Gastroesophageal sphincter (tissue), 4 donors: ENCODE results near the gene ATG7. TPM values are rescaled to one million over a fixed set of nuclear protein-coding genes. Genes with fewer than 3 reads are reported as not detected.
A peak's percentile ranks its signal among the peaks of the same experiment; 100 is the strongest.

ENCODE experiments used
- ATAC-seq: fragments of 150-250 bp; one replicate; pipeline ENCODE4 v1.9.1; 2016; ENCODE audit warnings: mild to moderate bottlenecking, moderate library complexity
- H3K27ac ChIP-seq, 4 donors: fragments of 200-600 bp; sonication (generic) in 3 of 4; 1 replicate in 3 of 4; 2 replicates in 1 of 4; pipeline ENCODE4 v1.5.1; 2016 to 2019
- H3K27me3 ChIP-seq: fragments of 200-600 bp; sonication (generic); one replicate; pipeline ENCODE4 v1.5.1; 2019
- H3K36me3 ChIP-seq, 2 donors: fragments of 200-600 bp; sonication (generic); one replicate each; pipeline ENCODE4 v1.5.1; 2019; ENCODE audit warnings: control low read depth in 1 of 2
- H3K4me1 ChIP-seq, 3 donors: fragments of 200-600 bp; sonication (generic); 1 replicate in 2 of 3; 2 replicates in 1 of 3; pipeline ENCODE4 v1.5.1; 2016 to 2019; ENCODE audit warnings: control low read depth in 2 of 3
- H3K4me3 ChIP-seq, 2 donors: fragments of 200-600 bp; sonication (generic); one replicate each; pipeline ENCODE4 v1.5.1; 2019; ENCODE audit warnings: mild to moderate bottlenecking in 1 of 2, moderate library complexity in 1 of 2
- H3K9me3 ChIP-seq, 3 donors: fragments of 200-600 bp; sonication (generic); one replicate each; pipeline ENCODE4 v1.5.1; 2017 to 2019; ENCODE audit warnings: control low read depth in 2 of 3
- CTCF ChIP-seq, 4 experiments: fragments of 200-600 bp in 2 of 4; fragments of 450-650 bp in 2 of 4; sonication (generic) in 1 of 4; IDR thresholded peaks; one replicate each; pipeline ENCODE4 v1.5.1; 2017 to 2019; ENCODE audit warnings: antibody characterized with exemption in 4 of 4, mild to moderate bottlenecking in 2 of 4, moderate library complexity in 2 of 4
- EP300 ChIP-seq: sonication (generic); formaldehyde crosslinking; IDR thresholded peaks from one replicate; pipeline ENCODE4 v1.6.1; 2017; ENCODE audit warnings: antibody characterized with exemption, mild to moderate bottlenecking
- POLR2A ChIP-seq, 2 donors: fragments of 450-650 bp; IDR thresholded peaks; one replicate each; pipeline ENCODE4 v1.6.1; 2017; ENCODE audit warnings: antibody characterized with exemption in 2 of 2, mild to moderate bottlenecking in 2 of 2, moderate library complexity in 1 of 2
- POLR2AphosphoS5 ChIP-seq: sonication (generic); formaldehyde crosslinking; IDR thresholded peaks from one replicate; pipeline ENCODE4 v1.6.1; 2017; ENCODE audit warnings: antibody characterized with exemption
- WGBS, 2 donors: methylation state at CpG; one replicate each; pipeline ENCODE4 v1.1.5; 2018; ENCODE audit warnings: low coverage in 1 of 2; 5-methylcytosine and 5-hydroxymethylcytosine counted together
- total RNA-seq, 4 donors: library from RNA; depleted of rRNA; stranded (reverse); fragments of >200 nt; gene quantifications; one replicate each; pipeline ENCODE4 v1.1.0, GENCODE V29; 2016

Gene ATG7
- total RNA-seq, 4 donors from 2014 or later: 28.3 to 64.9 (median 36.5) TPM

DNA sequence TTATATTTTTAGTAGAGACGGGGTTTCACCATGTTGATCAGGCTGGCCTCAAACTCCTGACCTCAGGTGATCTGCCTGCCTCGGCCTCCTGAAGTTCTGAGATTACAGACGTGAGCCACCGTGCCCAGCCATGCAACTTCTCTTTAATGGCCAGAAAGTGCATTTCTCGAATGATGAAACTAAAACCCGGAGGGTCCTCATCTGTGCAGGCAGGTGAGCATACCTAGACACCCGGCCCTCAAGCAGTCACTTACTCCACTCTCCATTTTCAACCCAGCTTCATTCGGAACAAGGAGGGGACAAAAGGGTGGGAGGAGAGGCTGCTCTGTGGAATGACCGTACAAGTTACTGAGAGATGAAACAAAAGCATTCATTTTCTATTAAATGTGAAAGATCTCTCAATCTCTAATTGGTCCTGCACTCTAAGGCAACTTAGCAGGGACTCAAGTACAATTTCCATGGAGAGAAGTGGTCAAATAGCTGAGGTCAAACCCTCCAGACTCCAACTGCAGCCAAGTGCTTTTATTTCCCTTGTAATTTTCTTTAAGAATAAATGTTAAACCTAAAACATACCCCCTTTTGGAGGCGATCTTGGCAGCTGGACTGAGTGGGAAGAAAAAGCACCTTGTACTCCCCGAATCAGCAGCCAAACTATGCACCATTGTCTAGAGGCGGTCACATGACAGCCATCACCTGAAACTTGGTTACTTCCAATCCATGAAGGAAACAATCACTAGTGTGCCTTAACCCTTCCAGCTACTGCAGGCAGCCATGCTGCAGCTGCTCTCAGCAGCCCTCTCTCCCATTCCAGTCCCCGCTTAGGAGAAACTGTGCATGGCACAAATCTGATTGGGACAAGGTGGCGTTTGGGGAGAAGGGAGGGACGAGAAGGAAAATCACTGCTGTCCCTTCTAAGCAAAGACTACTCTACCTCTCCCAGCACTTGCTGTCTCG, 309.3 kb downstream of the ATG7 start:
- no peak for TF ChIP-seq EP300
- no peak for TF ChIP-seq POLR2AphosphoS5
- no peak for TF ChIP-seq POLR2A (IDR thresholded peaks at IDR 0.05)
- TF ChIP-seq CTCF (IDR thresholded peaks at IDR 0.05): no peak
- H3K27me3 ChIP-seq: no peaks in the 10 kb centered on the region
- peak overlapping the region; percentile 23 to 41 for H3K4me3 ChIP-seq
- no peaks in the 10 kb centered on the region for H3K36me3 ChIP-seq
- WGBS, 2 donors: 18 to 38% methylated on average over 5 to 12 of the region's 16 CpGs
- peak overlapping the region; percentile 55 to 80 (median 72) for H3K27ac ChIP-seq
- H3K4me1 ChIP-seq: peaks cover 12 to 82% (median 38%) of the 10 kb centered on the region in 3 donors
- H3K9me3 ChIP-seq: no peaks in the 10 kb centered on the region
- ATAC-seq: peak; percentile 21

- TF ChIP-seq CTCF (IDR thresholded peaks at IDR 0.05): no peak
- TF ChIP-seq POLR2AphosphoS5: peak; percentile 39
- Histone ChIP-seq H3K4me3 (peak overlapping the region; percentile 23 to 41), H3K9me3 (no peaks in the 10 kb centered on the region), H3K4me1 (peaks cover 12 to 82% (median 30%) of the 10 kb centered on the region in 3 donors), H3K36me3 (no peaks in the 10 kb centered on the region), H3K27me3 (no peaks in the 10 kb centered on the region), H3K27ac (peak overlapping the region; percentile 55 to 80 (median 72))
- WGBS, 2 donors: 1 to 5% methylated on average over 8 to 12 of the region's 13 CpGs
- peak; percentile 76 for ATAC-seq
Measured at GRCh38 chr3:11582191-11582968, 310.2 kb downstream of the ATG7 start.

DNA sequence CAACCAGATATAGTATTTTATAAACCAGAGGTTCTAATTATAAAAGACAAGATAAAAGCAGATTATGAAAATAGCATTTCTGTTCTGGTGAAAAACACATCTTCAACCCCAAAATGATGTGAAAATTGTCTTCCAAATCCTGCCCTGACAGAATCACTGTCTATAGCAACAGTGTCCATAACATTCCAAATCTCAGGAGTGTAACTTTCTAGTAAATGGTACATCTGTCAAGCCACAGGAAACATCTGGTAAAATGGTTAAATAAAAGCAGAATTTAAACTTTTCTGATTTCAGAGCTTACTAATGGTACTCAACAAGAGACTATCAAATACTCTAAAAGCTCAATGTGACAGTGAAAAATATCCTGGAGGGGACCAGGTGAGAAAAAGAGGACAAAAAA, 311.0 kb downstream of the ATG7 start:
- ATAC-seq: no peak
- Histone ChIP-seq H3K36me3 (no peaks in the 10 kb centered on the region), H3K27ac (peak overlapping the region in 3 of 4 donors; percentile 68 to 80 (median 77)), H3K4me1 (peaks cover 12 to 82% (median 30%) of the 10 kb centered on the region in 3 donors), H3K9me3 (no peaks in the 10 kb centered on the region), H3K27me3 (no peaks in the 10 kb centered on the region), H3K4me3 (no peak overlapping the region)
- no peak for TF ChIP-seq POLR2A (IDR thresholded peaks at IDR 0.05)
- no peak for TF ChIP-seq CTCF (IDR thresholded peaks at IDR 0.05)
- no peak for TF ChIP-seq EP300
- TF ChIP-seq POLR2AphosphoS5: no peak

DNA sequence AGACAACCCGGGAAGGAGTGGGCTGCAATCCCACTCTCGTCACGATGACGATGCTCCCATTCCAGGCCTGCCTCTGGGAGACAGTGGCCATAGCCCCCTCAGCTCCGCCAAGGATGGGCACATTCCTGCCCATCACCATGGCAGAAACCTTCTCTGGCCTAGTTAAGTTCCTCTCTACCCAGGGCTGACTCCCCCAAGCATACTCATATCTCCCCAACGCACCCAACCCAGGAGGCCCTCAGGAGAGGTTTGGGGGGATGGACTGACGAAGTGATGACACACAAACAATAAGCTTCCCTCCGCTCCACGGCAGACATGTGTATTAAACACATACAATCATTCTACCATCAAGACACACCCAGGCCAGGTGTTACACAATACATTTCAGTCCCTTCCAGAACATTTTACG, 311.4 kb downstream of the ATG7 start:
- no peak for ATAC-seq
- H3K4me1 ChIP-seq: peaks cover 12 to 85% (median 31%) of the 10 kb centered on the region in 3 donors
- H3K4me3 ChIP-seq: no peak overlapping the region
- H3K27ac ChIP-seq: peak overlapping the region in 3 of 4 donors; percentile 68 to 80 (median 77)
- H3K9me3 ChIP-seq: no peaks in the 10 kb centered on the region
- no peaks in the 10 kb centered on the region for H3K36me3 ChIP-seq
- no peaks in the 10 kb centered on the region for H3K27me3 ChIP-seq
- 11 to 34% methylated on average over 8 to 9 of the region's 10 CpGs for WGBS, 2 donors
- TF ChIP-seq CTCF (IDR thresholded peaks at IDR 0.05) (no peak), POLR2A (IDR thresholded peaks at IDR 0.05) (no peak), POLR2AphosphoS5 (no peak), EP300 (no peak)
